Measurements from ENCODE around the gene UBE2B. TPM values are rescaled to one million over a fixed set of nuclear protein-coding genes. Genes with fewer than 3 reads are reported as not detected.

Gene UBE2B
- polyA plus RNA-seq, 3 donors = 30.6 to 68.6 (median 43.4) TPM

DNA sequence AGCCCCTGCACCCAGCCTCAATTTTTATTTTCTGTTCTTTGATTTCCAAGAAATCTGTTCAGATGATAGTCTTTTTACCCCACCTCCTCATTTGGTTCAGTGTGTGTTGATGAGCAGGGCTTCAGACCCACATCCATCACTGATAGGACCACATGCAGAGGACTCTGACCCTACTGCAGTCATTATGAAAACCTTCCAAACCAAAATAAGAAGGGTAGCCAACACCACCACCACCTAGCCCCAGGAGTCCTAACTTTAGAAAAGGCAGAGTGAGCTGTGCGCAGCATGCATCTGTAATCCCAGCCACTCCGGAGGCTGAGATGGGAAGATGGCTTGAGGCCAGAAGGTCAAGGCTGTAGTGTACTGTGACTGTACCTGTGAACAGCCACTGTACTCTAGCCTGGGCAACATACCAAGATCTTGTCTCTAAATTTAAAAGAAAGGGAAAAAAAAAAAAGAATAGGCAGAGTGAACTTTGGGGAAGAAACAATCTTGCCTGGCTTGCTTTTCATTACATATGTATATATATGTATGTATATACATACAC, 27.3 kb downstream of the UBE2B start:
- intact Hi-C loops (cut with micrococcal nuclease) = no loop called here
- peaks cover 48 to 65% of the 10 kb centered on the region in 2 donors for H3K36me3 Mint-ChIP-seq
- H3K4me3 Mint-ChIP-seq = no peak overlapping the region
- H3K9me3 Mint-ChIP-seq = no peaks in the 10 kb centered on the region
- H3K27me3 ChIP-seq (ENCODE audit: control insufficient read depth in 2 of 2, insufficient read depth in 2 of 2, low read length in 2 of 2) = no peaks in the 10 kb centered on the region
- peak overlapping the region in 1 of 7 donors; percentile 52 for H3K27ac Mint-ChIP-seq
- H3K9ac ChIP-seq (ENCODE audit: insufficient read depth, low read length, poor library complexity, severe bottlenecking) = no peak overlapping the region
- H3K9me3 ChIP-seq (replicated peaks in 1 of 2; ENCODE audit: control insufficient read depth in 1 of 2, insufficient read depth in 1 of 2, low read length in 2 of 2) = no peaks in the 10 kb centered on the region
- H2AFZ ChIP-seq (ENCODE audit: insufficient read depth, low read depth, low read length, poor library complexity, severe bottlenecking) = no peak overlapping the region
- H3K4me2 ChIP-seq (replicated peaks; ENCODE audit: extremely low read depth, low read length, poor library complexity, severe bottlenecking) = no peak overlapping the region
- no peak for DNase-seq
- no peaks in the 10 kb centered on the region for H3K4me1 ChIP-seq (ENCODE audit: control insufficient read depth in 1 of 2, insufficient read depth in 2 of 2, low read length in 2 of 2)
- H3K79me2 ChIP-seq (ENCODE audit: insufficient read depth, low read length) = no peaks in the 10 kb centered on the region
- peaks cover 36 to 65% of the 10 kb centered on the region in 2 donors for H3K36me3 ChIP-seq (replicated peaks in 1 of 2; ENCODE audit: control insufficient read depth in 1 of 2, insufficient read depth in 2 of 2, low read length in 2 of 2)
- peaks cover 32% of the 10 kb centered on the region for H4K20me1 ChIP-seq (ENCODE audit: insufficient read depth, low read length)
- H3K4me1 Mint-ChIP-seq = no peaks in the 10 kb centered on the region
- TF ChIP-seq, protein P1, sequence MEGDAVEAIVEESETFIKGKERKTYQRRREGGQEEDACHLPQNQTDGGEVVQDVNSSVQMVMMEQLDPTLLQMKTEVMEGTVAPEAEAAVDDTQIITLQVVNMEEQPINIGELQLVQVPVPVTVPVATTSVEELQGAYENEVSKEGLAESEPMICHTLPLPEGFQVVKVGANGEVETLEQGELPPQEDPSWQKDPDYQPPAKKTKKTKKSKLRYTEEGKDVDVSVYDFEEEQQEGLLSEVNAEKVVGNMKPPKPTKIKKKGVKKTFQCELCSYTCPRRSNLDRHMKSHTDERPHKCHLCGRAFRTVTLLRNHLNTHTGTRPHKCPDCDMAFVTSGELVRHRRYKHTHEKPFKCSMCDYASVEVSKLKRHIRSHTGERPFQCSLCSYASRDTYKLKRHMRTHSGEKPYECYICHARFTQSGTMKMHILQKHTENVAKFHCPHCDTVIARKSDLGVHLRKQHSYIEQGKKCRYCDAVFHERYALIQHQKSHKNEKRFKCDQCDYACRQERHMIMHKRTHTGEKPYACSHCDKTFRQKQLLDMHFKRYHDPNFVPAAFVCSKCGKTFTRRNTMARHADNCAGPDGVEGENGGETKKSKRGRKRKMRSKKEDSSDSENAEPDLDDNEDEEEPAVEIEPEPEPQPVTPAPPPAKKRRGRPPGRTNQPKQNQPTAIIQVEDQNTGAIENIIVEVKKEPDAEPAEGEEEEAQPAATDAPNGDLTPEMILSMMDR (IDR thresholded peaks at IDR 0.05) = no peak
- H3K27ac ChIP-seq (ENCODE audit: low read depth in 1 of 2, low read length in 2 of 2) = no peak overlapping the region
- no peaks in the 10 kb centered on the region for H3K27me3 Mint-ChIP-seq (ENCODE audit: low read depth in 3 of 3)
- 100% methylated on average over 2 of the region's 2 CpGs for WGBS (ENCODE audit: insufficient coverage)
- H3K4me3 ChIP-seq (replicated peaks in 1 of 3; ENCODE audit: low read depth in 2 of 3, low read length in 3 of 3) = no peak overlapping the region

DNA sequence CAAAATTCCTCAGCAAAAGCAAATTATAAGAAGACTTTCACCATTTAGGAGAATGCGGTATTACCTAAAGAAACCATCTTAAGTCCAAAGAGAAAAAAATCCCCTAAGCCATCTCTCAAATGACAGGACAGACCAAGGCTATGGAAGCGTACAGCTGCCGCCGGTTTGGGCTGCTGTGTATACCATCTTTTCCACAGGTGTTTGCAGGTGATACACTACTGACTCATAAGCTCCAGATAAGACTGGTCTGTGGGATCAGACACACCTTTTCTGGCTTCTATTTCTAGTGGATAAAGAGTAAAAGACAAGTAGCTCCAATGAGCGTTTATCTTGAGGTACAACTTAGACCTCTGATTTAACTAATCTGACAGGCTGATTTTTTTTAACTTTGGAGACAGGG, 32.6 kb downstream of the UBE2B start:
- H3K4me1 Mint-ChIP-seq = no peaks in the 10 kb centered on the region
- H3K9me3 Mint-ChIP-seq = no peaks in the 10 kb centered on the region
- H3K4me3 Mint-ChIP-seq = no peak overlapping the region
- peak overlapping the region in 3 of 7 donors; percentile 18 to 46 (median 33) for H3K27ac Mint-ChIP-seq
- Histone ChIP-seq H3K79me2 (ENCODE audit: insufficient read depth, low read length) (no peaks in the 10 kb centered on the region), H3K4me3 (replicated peaks in 1 of 3; ENCODE audit: low read depth in 2 of 3, low read length in 3 of 3) (no peak overlapping the region), H3K36me3 (replicated peaks in 1 of 2; ENCODE audit: control insufficient read depth in 1 of 2, insufficient read depth in 2 of 2, low read length in 2 of 2) (peaks cover 9 to 36% of the 10 kb centered on the region in 2 donors), H3K27me3 (ENCODE audit: control insufficient read depth in 2 of 2, insufficient read depth in 2 of 2, low read length in 2 of 2) (no peaks in the 10 kb centered on the region), H2AFZ (ENCODE audit: insufficient read depth, low read depth, low read length, poor library complexity, severe bottlenecking) (no peak overlapping the region), H3K9ac (ENCODE audit: insufficient read depth, low read length, poor library complexity, severe bottlenecking) (no peak overlapping the region), H3K4me1 (ENCODE audit: control insufficient read depth in 1 of 2, insufficient read depth in 2 of 2, low read length in 2 of 2) (no peaks in the 10 kb centered on the region), H3K4me2 (replicated peaks; ENCODE audit: extremely low read depth, low read length, poor library complexity, severe bottlenecking) (no peak overlapping the region), H3K9me3 (replicated peaks in 1 of 2; ENCODE audit: control insufficient read depth in 1 of 2, insufficient read depth in 1 of 2, low read length in 2 of 2) (no peaks in the 10 kb centered on the region), H4K20me1 (ENCODE audit: insufficient read depth, low read length) (no peaks in the 10 kb centered on the region), H3K27ac (ENCODE audit: low read depth in 1 of 2, low read length in 2 of 2) (no peak overlapping the region)
- H3K27me3 Mint-ChIP-seq (ENCODE audit: low read depth in 3 of 3) = no peaks in the 10 kb centered on the region
- TF ChIP-seq, protein P1 (IDR thresholded peaks at IDR 0.05) = no peak
- no peak for DNase-seq
- peaks cover 20 to 35% of the 10 kb centered on the region in 2 donors for H3K36me3 Mint-ChIP-seq
- intact Hi-C loops (cut with micrococcal nuclease) = no loop called here
- 100% methylated on average over 4 of the region's 5 CpGs for WGBS (ENCODE audit: insufficient coverage)
